GM12875 (cell line): ENCODE measurements around the gene PROB1.
"Not testable (repeated sequence)": the region's sequence is repeated elsewhere in the genome, so short reads cannot be mapped to it uniquely, and the experiment has no call there.

Source experiments
- H3K4me3 ChIP-seq: one replicate; pipeline ENCODE4 v1.5.1; 2011; ENCODE audit warnings: low read depth, low read length, control low read depth
- TF ChIP-seq, protein P1 (sequence below): IDR thresholded peaks from 2 replicates; pipeline ENCODE4 v1.5.1; 2011; ENCODE audit warnings: low read depth, mild to moderate bottlenecking, control low read depth, inconsistent platforms, low read length, moderate library complexity, borderline replicate concordance; ENCODE audit not compliant: insufficient read depth

The PROB1 gene

DNA sequence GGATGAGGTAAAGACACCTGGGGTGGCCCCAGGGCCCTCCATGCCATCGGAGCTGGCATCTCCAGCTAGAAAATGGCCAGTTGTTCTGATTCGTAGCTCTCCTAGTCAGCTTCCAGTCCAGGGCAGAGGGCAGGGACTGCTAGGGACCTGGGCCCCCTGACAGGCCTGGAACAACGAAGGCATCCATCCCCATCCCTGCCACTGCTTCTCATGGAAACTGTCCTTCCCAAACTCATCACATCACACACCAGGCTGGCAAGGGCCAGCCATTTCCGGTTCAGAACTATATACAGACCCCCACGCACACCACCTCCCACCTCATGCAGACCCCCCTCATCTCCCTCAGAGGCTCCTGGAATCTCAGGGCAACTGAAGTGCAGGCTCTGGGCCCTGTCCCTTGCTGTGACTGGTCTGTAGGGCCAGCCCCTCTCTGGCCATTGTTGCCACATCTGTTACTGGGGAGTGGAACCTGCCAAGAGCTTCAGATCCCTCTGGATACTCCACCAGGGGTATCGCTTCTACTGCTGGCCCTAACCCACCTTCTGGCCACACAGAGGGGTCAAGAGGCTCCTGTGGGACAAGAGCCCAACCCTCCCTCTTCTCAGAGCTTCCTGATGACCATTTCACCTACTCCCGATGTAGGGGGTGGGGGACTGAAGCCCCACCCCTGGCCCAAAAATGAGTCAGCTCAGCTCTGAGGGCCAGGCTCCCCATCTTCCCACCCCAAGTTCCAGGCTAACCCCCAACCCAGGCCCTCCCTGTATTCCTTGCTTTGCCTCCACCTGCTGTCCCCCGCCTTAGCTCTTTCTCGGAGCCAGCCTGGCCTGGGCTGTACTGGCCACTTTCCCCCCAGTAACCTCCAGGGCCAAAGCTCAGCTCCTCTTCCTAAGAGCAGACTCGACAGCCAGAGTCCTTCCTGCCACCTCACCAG is 4.0 kb downstream of the PROB1 start:
- TF ChIP-seq, protein P1, sequence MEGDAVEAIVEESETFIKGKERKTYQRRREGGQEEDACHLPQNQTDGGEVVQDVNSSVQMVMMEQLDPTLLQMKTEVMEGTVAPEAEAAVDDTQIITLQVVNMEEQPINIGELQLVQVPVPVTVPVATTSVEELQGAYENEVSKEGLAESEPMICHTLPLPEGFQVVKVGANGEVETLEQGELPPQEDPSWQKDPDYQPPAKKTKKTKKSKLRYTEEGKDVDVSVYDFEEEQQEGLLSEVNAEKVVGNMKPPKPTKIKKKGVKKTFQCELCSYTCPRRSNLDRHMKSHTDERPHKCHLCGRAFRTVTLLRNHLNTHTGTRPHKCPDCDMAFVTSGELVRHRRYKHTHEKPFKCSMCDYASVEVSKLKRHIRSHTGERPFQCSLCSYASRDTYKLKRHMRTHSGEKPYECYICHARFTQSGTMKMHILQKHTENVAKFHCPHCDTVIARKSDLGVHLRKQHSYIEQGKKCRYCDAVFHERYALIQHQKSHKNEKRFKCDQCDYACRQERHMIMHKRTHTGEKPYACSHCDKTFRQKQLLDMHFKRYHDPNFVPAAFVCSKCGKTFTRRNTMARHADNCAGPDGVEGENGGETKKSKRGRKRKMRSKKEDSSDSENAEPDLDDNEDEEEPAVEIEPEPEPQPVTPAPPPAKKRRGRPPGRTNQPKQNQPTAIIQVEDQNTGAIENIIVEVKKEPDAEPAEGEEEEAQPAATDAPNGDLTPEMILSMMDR: no peak
- H3K4me3 ChIP-seq: peak overlapping the region; percentile 85

DNA sequence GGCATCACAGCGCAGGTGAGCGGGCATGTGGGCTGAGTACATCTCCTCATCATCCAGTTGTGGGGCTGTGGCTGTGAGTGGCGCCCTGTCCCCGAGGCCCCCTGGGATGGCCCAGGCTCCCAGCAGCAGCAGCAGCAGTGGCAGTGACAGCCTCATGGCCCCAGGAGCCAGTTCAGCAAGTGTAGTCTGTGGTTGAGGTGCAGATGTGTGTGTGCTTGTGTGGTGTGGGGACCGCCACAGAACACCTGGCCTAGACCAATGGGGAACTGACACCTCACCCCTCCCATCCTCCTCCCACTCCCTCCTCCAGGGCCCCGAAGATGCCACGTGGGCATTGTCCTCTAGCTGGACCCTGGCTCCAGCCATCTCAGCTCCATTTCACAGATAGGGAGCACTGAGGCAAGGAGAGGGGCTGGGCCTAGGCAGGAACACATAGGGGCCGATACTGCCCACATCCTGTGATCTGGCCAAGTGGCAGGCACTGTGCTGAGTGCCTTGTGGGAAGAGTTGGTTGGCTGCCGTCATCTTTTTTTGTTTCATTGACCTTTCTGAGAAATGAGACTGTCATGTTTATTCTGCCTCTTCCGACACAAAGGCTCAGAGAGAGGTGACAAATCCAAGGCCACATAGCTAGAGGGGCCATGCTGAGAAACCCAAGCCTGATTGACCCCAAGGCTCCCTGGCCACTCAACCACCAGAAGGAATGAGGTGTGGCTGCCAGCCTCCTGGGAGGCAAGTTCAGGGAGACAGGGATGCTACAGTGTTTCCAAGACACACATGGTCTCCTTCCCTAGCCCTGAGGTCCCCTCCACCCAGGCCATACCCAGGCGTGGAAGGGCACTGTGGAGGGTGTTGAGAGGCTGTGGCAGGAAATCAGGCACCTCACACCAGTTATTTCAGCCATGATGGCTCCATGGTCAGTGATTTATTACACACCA is 4.9 kb downstream of the PROB1 start, which contains the start of gene MZB1:
Gene MZB1, minus strand, starts transcription at position 213 of the 938 bp plus-strand sequence. Its CDS starts 57 bp downstream, at position 156.
- TF ChIP-seq, protein P1: no peak
- H3K4me3 ChIP-seq: peak within 1 kb of the TSS; percentile 84

DNA sequence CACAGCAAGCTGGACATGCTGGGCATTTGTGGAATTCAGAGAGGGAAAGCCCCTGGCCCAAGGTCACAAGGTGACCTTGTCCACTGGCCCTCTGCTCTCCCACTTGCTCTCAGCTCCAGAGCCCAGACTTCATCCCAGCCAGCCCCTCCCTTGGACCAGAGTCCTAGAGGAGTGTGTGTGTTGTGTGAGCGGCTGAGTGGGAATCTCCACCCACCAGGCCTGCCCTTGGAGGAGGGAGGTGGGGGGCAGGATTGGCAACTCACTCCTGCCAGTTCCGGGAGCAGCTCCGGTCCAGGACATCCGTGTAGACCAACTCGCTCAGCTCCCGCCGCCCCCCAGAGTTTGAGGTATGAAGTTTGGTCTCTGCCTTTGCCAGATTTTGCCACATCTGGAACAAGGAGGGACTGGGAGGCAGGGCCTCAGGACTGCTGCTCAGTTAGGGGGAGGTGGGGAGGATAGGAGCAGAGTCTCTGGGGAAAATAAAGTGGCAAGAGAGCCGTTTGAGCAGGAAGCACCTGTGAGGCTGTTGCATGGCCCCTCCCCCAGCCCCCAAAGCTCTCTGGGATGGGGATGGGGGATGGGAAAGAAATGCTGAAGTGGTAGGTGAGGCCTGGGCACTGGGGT is 6.6 kb downstream of the PROB1 start:
- TF ChIP-seq, protein P1: no peak
- peak overlapping the region; percentile 84 for H3K4me3 ChIP-seq

DNA sequence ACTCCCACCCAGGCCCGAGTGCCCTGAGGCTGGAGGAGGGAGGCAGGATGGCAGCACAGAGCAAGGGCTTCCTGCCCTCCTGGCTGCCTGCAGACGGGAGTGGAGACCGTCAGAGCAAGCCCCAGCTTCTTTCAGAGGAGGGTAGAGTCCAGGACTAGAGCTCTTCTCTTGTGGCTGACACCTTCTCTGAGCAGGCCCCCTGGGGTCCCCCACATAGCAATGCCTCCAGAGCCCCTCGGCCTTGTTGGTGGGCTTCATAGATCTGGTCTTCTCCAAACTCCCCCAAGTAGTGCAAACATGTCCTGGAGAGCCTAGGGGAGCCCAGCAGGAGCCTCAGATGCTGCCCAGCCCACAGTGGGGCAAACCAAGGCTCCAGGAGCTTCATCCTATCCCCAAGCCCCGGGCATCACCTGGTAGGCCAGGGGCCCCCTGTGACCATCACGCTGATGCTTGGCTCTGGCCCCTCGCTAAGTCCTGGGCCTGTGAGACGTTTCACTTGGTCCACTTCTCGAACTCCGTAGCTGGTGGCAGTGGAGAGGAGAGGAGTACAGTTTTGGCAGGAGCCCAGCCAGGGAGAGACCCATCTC is 7.2 kb downstream of the PROB1 start:
- H3K4me3 ChIP-seq: peak overlapping the region; percentile 84
- TF ChIP-seq, protein P1: no peak

DNA sequence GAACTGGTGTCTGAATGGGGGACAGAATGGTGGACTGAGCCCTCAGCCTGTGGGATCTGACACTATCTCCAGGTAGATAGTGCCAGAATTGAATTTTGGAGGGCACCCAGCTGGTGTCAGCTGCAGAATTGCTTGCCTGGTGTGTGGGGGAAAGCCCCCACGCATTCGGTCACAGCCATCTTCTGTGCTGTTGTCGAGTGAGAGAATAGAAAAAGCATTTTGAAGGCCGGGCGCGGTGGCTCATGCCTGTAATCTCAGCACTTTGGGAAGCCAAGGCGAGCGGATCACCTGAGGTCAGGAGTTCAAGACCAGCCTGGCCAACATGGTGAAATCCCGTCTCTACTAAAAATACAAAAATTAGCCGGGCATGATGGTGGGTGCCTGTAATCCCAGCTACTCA is 7.9 kb downstream of the PROB1 start:
- H3K4me3 ChIP-seq: not testable (repeated sequence)

DNA sequence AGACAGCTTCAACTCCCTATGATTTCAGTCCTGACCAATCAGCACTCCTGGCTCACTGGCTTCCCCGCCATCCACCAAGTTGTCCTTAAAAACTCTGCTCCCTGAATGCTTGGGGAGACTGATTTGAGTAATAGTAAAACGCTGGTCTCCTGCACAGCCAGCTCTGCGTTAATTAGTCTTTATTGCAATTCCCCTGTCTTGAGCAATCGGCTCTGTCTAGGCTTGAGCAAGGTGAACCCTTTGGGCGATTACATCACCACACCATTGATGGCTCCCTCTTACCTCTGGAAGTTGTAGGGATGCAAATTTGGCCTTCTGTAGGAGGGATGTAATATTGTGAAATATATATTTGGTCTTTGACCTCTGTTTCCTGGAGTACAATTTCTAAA is 8.9 kb downstream of the PROB1 start:
- no peak overlapping the region for H3K4me3 ChIP-seq
- TF ChIP-seq, protein P1: no peak
